Mucosa of descending colon (tissue), 3 donors: ENCODE data around the gene SAMD4A. TPM values are rescaled to one million over a fixed set of nuclear protein-coding genes. Genes with fewer than 3 reads are reported as not detected.

Source experiments
- ATAC-seq: fragments of 200-7000 bp; cut with Tn5 transposase; one replicate; pipeline ENCODE4 v1.9.1; 2020; ENCODE audit warnings: mild to moderate bottlenecking, moderate library complexity
- DNase-seq, 3 donors: peaks; one replicate each; pipeline ENCODE4 v3.0.0-alpha.2; 2020
- H3K36me3 ChIP-seq: fragments of 200-600 bp; one replicate; pipeline ENCODE4 v1.8.0; 2021; ENCODE audit warnings: low read depth, mild to moderate bottlenecking
- H3K4me1 ChIP-seq: fragments of 200-600 bp; one replicate; pipeline ENCODE4 v1.8.0; 2021; ENCODE audit warnings: low read depth, mild to moderate bottlenecking
- H3K4me3 ChIP-seq: fragments of 200-600 bp; one replicate; pipeline ENCODE4 v1.8.0; 2021; ENCODE audit warnings: mild to moderate bottlenecking
- H3K9me3 ChIP-seq: fragments of 200-600 bp; one replicate; pipeline ENCODE4 v1.8.0; 2021; ENCODE audit warnings: mild to moderate bottlenecking
- intact Hi-C, 2 donors: fragments of 100-400 bp; cut with DNase I in 1 of 2; cut with micrococcal nuclease in 1 of 2; formaldehyde crosslinking; loops; one replicate each; pipeline versions ENCODE4 v1.11.0 to v1.11.1; 2022; cut with DNase I, micrococcal nuclease
- total RNA-seq, 3 donors: library from RNA; stranded (reverse); fragmentation: NEBNext Ultra II Directional in 2 of 3; extraction: Animal tissue kit (Norgen Biotek cat#: 25700) in 2 of 3; gene quantifications; one replicate each; pipeline versions ENCODE4 v1.2.1 to v1.2.4, GENCODE V29; 2021 to 2023
- TF ChIP-seq, protein P1 (sequence below): fragments of 200-600 bp; IDR thresholded peaks from one replicate; pipeline ENCODE4 v1.8.0; 2022; ENCODE audit warnings: antibody characterized with exemption, mild to moderate bottlenecking
- donor health status: DM: no; HTN: no; CAD: no; lungs with moderate emphysema.
- donor health status: DM: no; HTN: no; CAD: no.
- donor health status: DM: no; HTN: yes; CAD: no.

Gene SAMD4A
- total RNA-seq, 3 donors from 2014 or later: 14.7 to 82.1 (median 16.5) TPM

DNA sequence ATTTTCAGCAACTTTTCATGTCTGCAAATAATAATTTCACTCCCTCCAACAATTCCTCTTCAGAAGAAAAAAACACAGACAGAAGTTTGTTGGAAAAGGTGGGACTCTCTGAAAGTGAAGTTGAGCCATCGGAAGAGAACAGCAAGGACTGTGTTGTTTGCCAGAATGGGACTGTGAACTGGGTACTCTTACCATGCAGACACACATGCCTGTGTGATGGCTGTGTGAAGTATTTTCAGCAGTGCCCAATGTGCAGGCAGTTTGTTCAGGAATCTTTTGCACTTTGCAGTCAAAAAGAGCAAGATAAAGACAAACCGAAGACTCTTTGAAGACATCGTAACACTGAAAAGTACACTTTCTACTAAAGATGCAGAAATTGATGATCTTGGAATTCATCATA is 28.9 kb upstream of the SAMD4A start:
- TF ChIP-seq, protein P1, sequence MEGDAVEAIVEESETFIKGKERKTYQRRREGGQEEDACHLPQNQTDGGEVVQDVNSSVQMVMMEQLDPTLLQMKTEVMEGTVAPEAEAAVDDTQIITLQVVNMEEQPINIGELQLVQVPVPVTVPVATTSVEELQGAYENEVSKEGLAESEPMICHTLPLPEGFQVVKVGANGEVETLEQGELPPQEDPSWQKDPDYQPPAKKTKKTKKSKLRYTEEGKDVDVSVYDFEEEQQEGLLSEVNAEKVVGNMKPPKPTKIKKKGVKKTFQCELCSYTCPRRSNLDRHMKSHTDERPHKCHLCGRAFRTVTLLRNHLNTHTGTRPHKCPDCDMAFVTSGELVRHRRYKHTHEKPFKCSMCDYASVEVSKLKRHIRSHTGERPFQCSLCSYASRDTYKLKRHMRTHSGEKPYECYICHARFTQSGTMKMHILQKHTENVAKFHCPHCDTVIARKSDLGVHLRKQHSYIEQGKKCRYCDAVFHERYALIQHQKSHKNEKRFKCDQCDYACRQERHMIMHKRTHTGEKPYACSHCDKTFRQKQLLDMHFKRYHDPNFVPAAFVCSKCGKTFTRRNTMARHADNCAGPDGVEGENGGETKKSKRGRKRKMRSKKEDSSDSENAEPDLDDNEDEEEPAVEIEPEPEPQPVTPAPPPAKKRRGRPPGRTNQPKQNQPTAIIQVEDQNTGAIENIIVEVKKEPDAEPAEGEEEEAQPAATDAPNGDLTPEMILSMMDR: no peak
- H3K4me1 ChIP-seq: no peaks in the 10 kb centered on the region
- H3K9me3 ChIP-seq: no peaks in the 10 kb centered on the region
- DNase-seq (no peak), ATAC-seq (no peak)
- H3K4me3 ChIP-seq: no peak overlapping the region
- no peaks in the 10 kb centered on the region for H3K36me3 ChIP-seq
- intact Hi-C loops: no loop called here

DNA sequence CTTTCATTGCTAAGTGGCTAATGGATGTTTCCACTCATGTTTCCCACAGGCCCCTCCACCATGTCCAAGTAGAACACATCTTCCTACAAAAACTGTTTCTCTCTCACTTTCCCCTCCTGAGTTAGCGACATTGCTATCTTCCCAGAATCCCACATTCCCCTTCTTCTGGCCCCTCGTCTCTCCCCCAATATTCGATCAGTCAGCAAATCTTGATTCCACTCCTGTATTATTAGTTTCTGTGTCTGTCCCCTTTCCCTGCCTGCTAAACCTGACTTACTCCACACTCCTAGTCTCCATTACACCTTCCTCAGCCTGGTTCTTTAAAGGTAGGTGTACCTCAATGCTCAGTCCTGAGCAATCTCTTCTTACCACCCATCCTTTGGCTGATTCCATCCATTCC is 19.3 kb upstream of the SAMD4A start:
- ATAC-seq: no peak
- no peaks in the 10 kb centered on the region for H3K4me1 ChIP-seq
- no peaks in the 10 kb centered on the region for H3K9me3 ChIP-seq
- H3K36me3 ChIP-seq: no peaks in the 10 kb centered on the region
- no peak overlapping the region for H3K4me3 ChIP-seq
- intact Hi-C loops: no loop called here
- no peak for DNase-seq
- TF ChIP-seq, protein P1: no peak

DNA sequence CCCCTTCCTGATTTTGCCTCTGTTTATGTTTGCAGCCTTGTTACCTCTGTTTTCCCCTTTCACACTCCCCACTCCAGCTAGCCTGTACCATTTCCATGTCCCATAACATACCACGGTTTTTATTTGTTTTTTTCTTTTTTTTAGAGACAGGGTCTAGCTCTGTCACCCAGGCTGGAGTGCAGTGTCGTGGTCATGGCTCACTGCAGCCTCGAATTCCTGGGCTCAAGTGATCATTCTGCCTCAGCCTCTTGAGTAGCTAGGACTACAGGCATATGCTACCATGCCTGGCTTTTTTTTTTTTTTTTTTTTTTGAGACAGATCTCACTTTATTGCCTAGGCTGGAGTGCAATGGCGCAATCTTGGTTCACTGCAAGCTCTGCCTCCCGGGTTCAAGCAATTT is 18.4 kb upstream of the SAMD4A start:
- H3K4me3 ChIP-seq: no peak overlapping the region
- H3K9me3 ChIP-seq: no peaks in the 10 kb centered on the region
- H3K36me3 ChIP-seq: no peaks in the 10 kb centered on the region
- intact Hi-C loops: no loop called here
- TF ChIP-seq, protein P1: no peak
- H3K4me1 ChIP-seq: no peaks in the 10 kb centered on the region
- no peak for DNase-seq
- no peak for ATAC-seq

DNA sequence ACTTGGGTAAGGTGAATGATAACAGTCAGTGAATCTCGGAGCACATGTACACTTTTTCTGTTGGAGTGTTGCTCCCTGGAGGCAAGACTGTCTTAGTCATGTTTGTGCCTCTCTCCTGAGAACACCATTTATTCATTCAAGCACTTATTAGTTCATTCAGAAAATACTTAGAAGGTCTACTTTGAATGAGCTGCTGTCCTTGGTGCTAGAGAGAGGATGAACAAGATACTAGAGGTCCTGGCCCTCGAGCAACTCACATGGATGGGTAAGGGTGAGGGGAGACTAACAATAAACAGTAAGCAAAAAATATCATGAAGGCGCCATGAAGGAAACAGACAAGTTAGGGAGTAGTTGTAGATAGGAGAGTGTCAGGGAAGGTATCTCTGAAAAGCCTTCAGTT is 17.1 kb upstream of the SAMD4A start:
- Histone ChIP-seq H3K9me3 (no peaks in the 10 kb centered on the region), H3K36me3 (no peaks in the 10 kb centered on the region), H3K4me1 (no peaks in the 10 kb centered on the region), H3K4me3 (no peak overlapping the region)
- TF ChIP-seq, protein P1: no peak
- DNase-seq (no peak), ATAC-seq (no peak)
- intact Hi-C loops: no loop called here

DNA sequence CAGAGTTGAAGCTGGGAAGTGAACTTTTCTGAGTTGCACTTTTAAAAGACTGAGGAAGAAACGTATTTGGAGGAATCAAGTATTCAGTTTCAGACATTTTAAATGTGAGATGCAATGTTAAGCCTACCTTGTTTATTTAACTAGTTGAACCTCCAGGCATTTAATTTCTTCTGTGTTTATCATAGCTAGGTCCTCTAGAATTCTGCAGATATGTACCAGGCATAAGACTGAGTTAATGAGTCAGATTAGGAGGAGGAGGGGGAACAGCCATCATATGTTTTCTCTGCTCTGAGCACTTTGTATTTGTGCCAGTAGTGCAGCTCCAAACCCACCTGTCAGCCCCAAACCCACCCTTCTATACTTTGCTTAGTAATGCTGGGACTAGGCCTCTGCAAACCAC is 16.4 kb upstream of the SAMD4A start:
- TF ChIP-seq, protein P1: no peak
- Histone ChIP-seq H3K4me1 (no peaks in the 10 kb centered on the region), H3K36me3 (no peaks in the 10 kb centered on the region), H3K4me3 (no peak overlapping the region), H3K9me3 (no peaks in the 10 kb centered on the region)
- intact Hi-C loops: no loop called here
- ATAC-seq (no peak), DNase-seq (no peak)

DNA sequence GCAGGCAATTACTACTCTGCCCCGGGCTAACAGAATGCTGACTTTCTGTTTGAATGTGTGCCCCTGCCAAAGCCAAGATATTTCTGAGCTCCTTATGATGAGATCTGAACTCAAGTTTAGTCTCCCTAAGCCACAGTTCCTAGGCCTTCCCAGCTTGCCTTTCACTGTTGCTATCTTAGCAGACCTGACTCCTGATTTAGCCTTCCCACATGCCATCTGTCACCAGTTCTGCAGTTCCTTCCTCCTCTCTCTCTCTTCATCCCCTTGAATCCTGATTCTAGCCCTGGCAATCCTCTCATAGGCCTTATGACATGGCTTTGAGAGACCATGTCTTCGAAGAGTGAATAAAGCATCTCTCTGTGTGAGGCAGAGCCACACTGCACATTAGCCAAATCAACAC is 12.5 kb upstream of the SAMD4A start:
- ATAC-seq: no peak
- H3K4me3 ChIP-seq: no peak overlapping the region
- DNase-seq: no peak
- H3K36me3 ChIP-seq: no peaks in the 10 kb centered on the region
- H3K9me3 ChIP-seq: no peaks in the 10 kb centered on the region
- intact Hi-C loops: no loop called here
- no peaks in the 10 kb centered on the region for H3K4me1 ChIP-seq
- TF ChIP-seq, protein P1: no peak
